DMS153 (cell line): ENCODE results near the gene ABCA13.

ENCODE experiments used
- DNase-seq: peaks from one replicate; lab custom pipeline; 2025; lab: John Stamatoyannopoulos, UW

ABCA13 gene

DNA sequence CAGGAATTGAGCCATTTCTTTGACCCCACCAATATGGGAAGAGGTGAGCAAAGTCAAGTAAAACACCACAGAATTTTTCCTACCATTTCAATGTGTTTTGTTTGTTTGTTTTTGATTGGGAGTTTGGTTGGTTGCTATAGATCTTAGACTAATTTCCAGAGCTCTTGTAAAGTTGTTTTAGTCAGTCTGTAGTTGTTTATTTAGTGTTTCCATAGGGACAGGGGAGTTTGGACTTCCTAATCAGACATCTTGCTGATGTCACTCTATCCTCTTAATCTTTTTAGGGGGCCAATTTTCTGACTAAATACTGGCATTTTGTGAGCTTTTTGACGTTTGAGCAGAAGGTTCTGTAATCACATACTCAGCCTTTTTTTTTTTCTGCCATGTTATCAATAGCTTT, 266.9 kb downstream of the ABCA13 start:
- peak; percentile 35 for DNase-seq

DNA sequence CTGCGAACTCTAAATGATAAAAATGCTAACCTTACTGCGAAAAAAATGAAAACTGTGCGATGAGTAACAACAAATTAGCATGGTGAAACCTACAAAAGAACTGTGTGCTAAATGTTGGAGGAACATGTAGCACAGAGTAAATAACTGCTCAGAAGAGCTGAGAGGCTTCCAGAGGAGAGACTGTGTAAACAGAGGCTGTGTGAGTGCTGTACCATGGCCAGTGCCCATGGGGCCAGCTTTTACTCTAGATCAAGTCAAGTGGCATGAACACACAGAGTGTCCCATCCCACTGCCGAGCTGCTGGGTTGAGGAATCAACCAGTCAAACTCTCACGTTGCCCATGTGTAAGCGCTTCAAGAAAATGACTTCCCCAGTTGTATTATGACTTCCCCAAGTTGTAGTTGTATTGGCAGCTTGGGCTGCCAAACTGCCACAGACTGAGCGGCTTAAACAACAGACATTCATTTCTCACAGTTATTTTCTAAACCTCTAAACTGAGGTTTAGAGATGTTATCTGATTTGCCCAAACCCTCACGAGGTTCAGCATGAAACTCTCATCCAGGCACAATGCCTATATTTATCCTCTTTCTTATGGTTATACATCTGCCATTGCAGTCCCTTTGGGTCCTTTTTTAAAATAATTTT, 270.7 kb downstream of the ABCA13 start:
- peak; percentile 76 for DNase-seq

DNA sequence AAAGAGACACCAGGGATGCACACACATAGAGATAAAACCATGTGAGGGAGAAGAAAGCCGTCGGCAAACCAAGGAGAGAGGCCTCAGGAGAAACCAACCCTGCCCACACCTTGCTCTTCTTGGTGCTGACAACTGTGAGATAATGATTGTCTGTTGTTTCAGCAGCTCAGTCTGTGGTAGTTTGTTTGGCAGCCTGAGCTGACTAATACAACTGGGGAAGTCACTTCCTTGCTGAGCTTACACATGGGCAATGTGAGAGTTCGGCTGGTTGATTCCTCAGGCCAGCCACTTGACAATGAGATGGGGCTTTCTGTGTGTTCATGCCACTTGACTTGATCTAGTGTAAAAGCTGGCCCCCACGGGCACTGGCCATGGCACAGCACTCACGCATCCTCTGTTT, 271.8 kb downstream of the ABCA13 start:
- DNase-seq, result no peak

DNA sequence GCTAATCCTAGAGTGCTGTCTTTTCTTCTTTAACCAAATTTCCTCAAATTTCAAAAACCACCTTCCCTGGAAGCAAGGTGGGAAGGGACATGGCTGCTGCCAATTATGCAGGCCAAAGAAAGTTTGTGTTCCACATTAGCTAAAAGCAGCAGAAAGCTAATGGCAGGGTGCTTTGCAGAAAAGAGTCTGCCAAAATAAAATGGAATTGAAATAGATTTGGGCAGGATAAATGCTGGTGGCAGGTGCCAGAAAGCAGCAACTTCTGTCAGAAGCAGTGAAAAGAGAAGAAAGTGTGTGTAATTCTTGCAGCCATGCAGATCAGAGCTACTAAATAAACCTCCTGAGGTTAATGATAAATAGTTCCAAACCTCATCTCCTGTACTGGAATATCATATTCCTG, 275.5 kb downstream of the ABCA13 start:
- DNase-seq, result no peak

DNA sequence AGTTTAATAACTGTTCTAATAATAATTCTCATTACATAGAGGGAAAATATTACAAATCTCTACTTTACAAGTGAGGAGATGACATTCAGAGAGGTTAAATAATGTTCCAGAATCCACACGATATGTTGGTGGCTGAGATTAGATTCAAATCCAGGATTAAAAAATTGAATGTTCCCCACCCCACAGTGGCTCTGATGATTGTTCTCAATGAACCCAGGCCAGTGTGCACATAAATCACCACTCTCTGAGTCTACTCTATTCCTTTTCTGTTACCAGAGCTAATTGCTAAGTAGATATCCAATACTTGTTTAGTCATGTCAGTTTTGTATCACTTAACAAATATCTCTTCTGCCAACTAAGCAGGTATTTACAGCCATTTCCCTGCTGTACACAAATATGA, 281.0 kb downstream of the ABCA13 start:
- peak; percentile 79 for DNase-seq

DNA sequence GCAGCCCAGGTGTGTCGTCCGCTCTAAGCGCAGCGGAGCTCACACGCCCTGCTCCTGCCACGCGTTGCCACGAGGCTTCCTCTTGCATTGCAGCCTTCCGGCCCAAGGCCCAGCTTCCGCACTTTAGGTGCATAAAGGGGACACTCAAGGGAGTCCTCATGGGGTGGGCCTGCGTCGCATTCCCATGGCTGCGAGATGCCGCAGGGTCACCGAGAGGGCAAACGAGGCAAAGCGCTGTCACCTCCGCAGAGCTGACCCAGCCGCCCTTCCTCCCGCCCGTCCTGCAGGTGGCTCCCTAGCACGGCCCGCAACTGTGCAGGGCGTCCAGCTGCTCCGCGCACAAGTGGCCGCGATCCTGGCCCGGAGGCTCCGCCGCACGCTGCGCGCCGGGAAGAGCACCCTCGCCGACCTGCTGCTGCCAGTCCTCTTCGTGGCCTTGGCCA, 283.5 kb downstream of the ABCA13 start:
- DNase-seq, result no peak

DNA sequence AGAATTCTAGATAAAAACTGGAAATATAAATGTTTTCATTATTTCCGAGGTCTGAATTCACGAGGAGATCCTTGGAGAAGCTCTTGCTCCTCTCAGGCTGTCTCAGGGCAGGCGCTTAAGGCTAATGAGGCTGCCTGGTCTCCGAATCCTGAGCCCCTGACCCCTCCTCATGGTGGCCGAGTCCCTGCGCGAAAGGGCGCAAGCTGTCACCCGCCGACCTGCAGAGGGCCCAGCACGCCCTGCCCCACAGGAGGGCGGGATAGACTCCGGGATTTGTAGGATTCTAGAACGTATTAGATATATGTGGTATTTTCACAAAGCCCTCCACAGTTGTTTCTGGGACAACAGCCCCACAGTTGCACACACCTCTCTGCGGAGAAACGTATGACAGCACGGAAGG, 284.1 kb downstream of the ABCA13 start:
- DNase-seq, result no peak

DNA sequence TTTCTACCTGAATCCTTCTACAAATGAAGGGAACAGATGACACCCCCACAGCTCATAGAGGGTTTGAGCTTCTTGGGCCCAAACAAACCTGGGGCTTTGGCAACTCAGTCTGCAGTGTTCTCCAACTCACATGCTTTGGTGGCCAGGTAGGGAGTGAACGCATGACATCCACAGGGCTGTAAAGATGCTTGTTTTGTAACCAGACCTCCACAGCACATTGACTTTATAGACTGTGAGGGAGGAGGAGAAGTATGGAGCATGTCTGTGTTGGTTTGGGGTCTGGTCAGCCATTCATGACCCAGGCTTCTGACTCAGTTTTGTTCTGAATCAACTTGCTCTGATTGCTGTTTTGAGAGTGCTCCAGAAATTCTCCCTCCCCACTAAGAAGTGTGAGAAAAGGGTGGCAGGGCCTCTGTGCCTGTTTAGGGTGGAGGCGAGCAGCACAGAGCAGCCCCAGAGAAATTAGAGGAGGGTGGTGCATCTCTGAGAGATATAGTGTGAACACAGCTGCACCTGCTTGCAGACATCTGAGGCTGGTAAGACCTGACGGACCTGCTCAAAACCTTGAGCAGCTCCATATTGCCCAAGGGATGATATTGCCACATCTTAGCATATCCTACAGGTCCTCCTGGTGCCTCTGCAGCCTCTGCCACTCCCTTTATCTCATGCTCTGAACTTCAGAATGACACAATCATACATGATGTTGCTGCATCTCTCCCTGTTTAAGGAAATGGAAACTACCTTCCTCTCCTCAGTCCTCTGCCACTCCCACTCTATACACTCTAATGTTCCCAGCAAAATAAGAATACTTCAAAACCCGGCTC, 287.7 kb downstream of the ABCA13 start:
- no peak for DNase-seq

DNA sequence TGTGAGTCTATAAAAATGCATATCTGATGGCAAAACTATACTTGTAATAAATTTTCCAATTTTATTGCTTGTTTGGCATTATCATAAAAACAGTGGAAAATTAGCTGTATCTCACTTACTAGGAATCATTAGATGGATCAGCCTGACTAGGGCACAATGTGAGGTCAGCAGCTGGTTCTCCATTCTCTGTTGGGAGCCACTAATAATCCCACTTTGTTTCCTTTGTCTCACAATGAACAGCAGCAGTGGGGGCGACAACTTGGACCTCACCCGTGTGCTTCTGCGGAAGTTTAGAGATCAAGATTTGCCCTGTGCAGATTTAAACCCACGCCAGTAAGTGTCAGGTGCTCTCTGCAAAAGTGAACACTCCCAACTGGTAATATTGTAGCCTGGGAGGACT, 295.5 kb downstream of the ABCA13 start:
- DNase-seq, result no peak

DNA sequence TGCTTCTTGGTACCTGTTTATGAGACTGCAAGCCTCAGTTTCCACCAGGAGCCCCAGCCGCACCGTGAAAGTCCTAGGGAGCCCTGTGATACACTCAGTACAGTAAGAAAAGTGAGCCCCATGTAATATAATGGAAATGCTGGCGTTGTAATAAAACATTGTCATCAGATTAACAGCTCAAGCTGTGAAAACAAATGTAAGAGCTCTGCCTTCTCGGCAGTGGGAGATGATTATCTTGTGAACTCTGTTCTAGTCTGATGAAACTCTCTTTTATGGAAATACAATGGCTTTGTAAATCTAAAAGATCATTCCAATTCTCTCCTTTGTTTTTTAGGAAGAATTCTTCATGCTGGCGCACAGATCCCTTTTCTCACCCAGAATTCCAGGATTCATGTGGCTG, 299.9 kb downstream of the ABCA13 start:
- DNase-seq, result no peak

DNA sequence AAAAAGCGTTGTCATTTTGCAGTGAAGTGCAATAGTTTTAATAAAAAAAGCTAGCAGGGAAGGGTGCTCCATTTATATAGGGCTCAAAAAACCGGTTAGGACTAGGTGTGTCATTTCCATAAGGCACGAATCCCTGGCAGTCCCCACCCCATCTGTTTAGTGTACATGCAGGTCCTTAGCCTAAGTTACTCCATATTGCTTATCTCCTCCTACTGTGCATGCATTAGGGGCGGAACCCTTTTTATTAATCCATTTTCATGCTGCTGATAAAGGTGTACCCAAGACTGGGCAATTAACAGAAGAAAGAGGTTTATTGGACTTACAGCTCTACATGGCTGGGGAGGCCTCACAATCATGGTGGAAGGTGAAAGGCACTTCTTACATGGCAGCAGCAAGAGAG, 301.4 kb downstream of the ABCA13 start:
- DNase-seq, result no peak

DNA sequence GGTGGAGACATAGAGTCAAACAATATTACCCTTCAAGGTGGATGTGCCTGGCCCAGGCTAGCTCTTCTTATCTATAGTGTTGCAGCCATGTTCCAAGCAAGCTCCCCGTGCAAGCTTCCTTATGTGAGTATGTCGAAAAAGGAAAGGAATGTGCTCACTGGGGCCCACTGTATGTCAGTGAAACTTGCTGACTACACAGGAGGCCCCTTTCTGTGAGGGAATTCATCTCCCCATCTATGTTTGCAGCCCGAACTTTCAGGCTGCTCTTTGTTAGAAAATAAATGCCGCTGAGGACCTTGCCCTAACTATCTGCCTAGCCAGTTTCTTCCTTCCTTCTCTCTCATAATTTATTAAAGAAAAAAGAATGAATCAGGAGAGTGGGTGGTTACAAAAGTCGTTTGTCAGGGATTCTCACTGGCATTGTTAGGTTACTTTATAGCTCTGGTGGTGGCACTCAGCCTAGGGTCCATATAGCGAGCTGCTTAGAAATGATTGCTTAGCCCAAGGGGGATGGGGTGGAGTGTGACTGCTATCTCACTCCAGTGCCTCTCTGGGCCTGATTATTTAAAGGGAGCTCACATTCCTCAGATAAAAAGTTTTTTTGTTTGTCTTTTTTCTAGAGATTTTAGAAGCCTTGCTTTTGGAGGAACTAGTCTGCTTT, 302.1 kb downstream of the ABCA13 start:
- no peak for DNase-seq

DNA sequence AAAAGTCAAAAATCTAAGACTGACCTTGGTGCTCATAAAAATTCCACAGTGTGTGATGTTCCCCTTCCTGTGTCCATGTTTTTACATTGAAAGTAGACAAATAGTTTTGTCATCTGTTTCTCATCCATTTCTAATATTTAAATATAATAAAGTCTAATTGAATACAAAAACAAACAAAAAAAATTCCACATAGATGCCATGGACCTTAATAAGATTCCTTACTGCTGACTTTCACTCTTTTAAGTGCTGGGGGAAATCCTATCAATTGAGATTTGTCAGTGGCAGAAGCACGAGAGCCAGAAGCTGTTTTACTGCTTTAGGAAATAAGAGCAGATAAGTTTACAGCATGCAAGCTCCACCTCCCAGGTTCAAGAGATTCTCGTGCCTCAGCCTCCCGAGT, 310.0 kb downstream of the ABCA13 start:
- no peak for DNase-seq

DNA sequence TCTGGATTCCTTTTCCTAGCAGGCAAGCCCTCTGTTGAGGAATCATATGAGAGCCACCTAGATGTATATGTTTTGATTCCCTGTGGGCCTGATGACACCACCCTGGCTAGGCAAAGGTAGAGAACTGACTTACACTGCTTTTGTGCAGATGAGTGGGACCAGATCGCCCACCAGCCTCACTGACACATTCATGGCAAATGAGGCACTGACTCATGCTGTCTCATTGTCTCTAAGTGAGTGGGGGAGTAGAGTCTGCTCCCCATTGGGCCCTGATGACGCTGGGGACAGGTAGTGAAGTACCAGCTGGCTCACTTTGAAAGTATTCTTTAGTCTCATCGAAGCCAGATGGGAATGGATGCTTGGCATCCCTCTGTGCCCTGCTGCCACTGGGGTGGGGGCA, 326.3 kb downstream of the ABCA13 start:
- DNase-seq, result no peak

DNA sequence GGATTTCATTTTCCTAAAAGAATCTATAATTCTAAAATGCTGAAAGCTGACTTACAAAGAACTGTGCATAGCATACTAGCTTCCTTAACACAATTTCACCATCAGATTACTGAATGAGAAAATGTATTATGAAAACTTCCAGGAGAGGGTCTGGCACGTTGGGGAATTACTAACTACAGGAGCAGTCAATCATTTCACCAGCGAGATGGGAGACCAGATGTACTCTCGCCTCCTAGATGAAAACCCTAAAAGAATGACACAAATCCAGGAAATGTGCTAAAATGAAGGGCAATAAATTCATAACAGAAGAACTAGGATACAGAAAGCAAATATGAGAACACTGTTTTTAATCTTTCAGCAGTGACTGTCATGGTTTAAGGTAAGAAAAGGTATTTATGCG, 330.8 kb downstream of the ABCA13 start:
- DNase-seq, result no peak

DNA sequence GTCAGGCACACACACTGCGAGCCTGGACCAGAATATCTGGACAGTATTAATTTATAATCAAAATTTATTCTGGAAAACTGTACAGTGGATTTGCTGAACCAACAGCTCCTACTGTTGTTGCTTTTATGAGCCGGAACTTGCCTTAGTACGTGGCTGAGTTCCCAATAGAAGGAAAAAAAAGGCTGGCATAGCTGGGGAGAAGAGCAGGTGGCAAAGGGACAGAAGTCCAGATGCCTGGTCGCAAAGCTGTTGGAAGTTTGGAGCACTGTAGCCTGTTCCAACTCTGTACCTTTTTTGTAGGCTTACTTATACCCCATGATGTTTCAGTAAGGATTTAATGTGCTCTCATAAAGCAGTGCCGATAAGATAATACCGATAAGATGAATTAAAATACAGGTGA, 333.8 kb downstream of the ABCA13 start:
- DNase-seq, result no peak

DNA sequence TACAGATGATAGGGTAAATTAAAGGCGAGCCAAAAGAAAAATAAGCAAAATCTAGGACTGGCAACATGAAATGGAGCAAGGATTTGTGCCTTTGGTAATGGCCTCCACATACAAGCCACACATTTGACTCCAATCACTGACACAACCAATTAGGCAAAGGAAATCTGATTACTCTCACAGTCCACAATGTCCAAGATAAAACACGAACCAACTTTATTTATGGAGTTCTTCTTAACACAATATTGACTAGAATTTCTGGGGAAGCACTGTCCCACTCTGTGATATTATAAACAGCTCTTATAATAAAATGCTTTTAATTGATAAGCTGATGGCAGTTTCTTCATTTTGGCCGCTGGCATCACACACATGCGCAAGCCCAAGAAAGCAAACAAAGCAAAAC, 334.2 kb downstream of the ABCA13 start:
- no peak for DNase-seq

DNA sequence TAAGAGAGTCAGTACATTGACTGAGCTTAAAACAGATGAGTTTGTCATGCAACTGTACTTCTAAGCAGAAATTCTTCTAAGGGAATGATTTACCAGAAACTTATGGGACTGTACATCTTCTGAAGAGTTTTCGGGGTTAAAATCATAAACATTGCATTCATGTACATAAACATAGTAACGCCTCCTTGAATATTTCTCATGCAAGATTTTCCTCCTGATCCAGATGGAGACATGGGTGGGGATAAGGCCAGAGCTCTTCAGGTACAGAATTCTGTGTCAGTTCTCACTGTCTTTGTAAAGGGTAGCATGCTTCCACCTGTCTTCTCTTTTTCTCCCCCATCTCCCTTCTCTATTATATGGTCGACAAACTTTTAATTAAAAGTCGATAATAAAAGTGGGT, 335.3 kb downstream of the ABCA13 start:
- DNase-seq, result no peak

DNA sequence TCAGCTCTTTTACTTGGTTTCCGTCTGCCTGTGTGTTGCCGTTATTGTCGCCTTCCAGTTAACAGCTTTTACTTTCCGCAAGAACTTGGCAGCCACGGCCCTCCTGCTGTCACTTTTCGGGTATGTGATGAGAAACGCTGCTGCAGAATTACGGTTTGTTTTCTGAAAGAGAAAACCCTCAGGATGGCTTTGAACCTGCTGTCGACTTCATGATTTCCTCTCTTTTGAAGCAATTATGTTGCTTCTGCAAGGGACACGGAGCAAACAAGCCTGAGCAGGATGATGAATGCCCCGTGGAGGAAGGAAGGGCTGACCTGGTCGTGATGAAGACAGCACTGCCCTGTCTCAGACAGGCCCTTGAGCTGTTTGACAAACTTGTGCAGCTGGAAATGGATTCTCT, 339.8 kb downstream of the ABCA13 start:
- no peak for DNase-seq

DNA sequence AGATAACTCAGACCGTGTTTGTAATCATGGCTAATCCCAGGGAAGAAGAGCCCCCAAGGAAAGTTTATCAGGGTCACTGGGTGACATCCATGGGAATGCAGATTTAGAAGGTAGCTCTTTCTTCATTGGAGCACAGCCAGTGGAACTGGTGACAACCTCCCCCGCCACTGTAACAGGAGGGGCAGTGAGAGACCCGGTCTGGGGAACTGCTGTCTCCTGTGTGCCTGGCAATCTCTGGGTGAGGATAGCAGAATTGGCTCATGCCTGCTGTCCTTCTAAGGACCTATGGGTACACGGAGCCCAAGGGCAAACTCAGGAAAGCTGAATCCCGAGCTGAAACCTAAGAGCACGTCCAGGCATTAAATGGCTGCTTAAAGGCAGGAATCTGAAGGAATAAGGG, 341.6 kb downstream of the ABCA13 start:
- no peak for DNase-seq

DNA sequence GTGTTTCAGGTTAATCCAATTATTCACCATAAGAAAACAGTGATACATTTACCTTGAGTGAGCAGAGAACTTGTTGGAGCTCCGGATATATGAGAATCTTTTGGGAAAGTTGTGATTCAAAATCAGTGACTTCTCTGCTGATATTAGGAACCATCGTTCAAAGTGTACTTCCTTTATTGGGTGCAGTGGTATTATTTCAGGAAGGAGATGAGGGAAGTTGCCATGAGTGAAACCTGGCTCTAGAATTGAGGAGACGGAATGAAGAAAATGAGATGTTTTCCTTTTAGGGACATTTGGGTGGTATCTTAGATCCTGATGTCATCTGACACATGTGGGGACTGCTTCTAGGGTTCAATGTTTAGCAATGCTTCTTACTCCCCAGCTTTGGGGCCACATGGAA, 343.9 kb downstream of the ABCA13 start:
- no peak for DNase-seq

DNA sequence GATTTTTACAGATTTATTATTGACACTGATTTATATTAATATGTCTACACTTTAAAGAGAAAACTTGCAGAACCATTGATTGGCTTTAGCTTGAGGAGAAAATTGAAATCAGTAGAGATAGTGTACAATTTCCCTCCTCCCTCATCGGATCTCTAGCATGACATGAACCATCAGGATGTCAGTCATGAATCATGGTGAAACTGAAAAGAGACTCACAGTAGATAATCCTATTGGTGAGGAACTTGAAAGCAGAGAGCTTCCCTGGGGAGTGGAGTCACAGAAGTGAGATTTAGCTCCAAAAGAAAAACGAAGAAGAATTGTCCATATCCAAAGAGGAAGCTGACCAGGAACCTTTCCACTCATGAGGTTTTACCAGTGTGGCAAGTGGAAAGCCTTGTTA, 346.8 kb downstream of the ABCA13 start:
- DNase-seq, result no peak

DNA sequence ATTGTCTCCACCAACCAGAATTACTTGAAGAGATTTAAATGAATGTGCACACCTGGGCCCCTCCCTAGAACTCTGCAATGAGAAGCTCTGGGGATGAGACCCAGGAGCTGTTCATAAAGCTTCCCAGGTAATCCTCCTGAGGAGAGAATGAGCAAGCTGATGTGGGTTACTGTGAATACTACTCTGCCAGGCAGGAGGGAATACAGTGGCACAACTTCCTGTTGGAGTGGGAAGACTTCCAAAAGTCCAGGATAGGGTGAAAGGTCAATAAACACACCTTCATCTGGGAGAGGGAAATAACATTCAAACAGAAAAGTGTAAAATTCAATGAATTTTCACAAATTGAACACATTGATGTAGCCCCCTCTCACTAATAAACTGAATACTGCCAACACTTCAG, 351.4 kb downstream of the ABCA13 start:
- no peak for DNase-seq
